ENCODE measurements around the gene EPSTI1.
"Not testable (repeated sequence)": the region's sequence is repeated elsewhere in the genome, so short reads cannot be mapped to it uniquely, and the experiment has no call there.

EPSTI1 gene

GRCh38 chr13:42867232-42867631 lies 124.8 kb downstream of the EPSTI1 start:
- Histone ChIP-seq H3K4me1 (ENCODE audit: insufficient read depth, low read length, severe bottlenecking) (no peaks in the 10 kb centered on the region), H3K79me2 (ENCODE audit: insufficient read depth, low read length) (no peaks in the 10 kb centered on the region), H3K9me2 (ENCODE audit: low read depth, low read length) (no peaks in the 10 kb centered on the region), H3K27ac (ENCODE audit: low read depth, low read length, poor library complexity, severe bottlenecking) (no peak overlapping the region), H3K36me3 (ENCODE audit: insufficient read depth, low read length) (no peaks in the 10 kb centered on the region), H3K9me3 (ENCODE audit: low read length) (no peaks in the 10 kb centered on the region), H2AFZ (ENCODE audit: low read length) (no peak overlapping the region), H3K4me3 (ENCODE audit: low read depth, low read length, poor library complexity, severe bottlenecking) (no peak overlapping the region), H4K20me1 (ENCODE audit: insufficient read depth, low read length) (no peaks in the 10 kb centered on the region), H3K9ac (ENCODE audit: low read length) (no peak overlapping the region), H3K27me3 (ENCODE audit: insufficient read depth, low read length) (no peaks in the 10 kb centered on the region), H3K4me2 (ENCODE audit: low read length) (no peak overlapping the region), H3F3A (ENCODE audit: insufficient read depth, low read length) (no peaks in the 10 kb centered on the region)
- TF ChIP-seq EZH2 (IDR thresholded peaks at IDR 0.05; ENCODE audit: borderline replicate concordance, low read length), result no peak
- no peak for TF ChIP-seq CTCF (IDR thresholded peaks at IDR 0.05; ENCODE audit: low read length)

GRCh38 chr13:42865768-42866102 lies 126.3 kb downstream of the EPSTI1 start:
- H3K9me2 ChIP-seq (ENCODE audit: low read depth, low read length), result no peaks in the 10 kb centered on the region
- H4K20me1 ChIP-seq (ENCODE audit: insufficient read depth, low read length), result no peaks in the 10 kb centered on the region
- H3K4me2 ChIP-seq (ENCODE audit: low read length), result no peak overlapping the region

GRCh38 chr13:42864952-42865767 lies 126.9 kb downstream of the EPSTI1 start:
- Histone ChIP-seq H3K9ac (ENCODE audit: low read length) (no peak overlapping the region), H3K27me3 (ENCODE audit: insufficient read depth, low read length) (no peaks in the 10 kb centered on the region), H4K20me1 (ENCODE audit: insufficient read depth, low read length) (no peaks in the 10 kb centered on the region), H3K9me2 (ENCODE audit: low read depth, low read length) (no peaks in the 10 kb centered on the region), H3K27ac (ENCODE audit: low read depth, low read length, poor library complexity, severe bottlenecking) (no peak overlapping the region), H3K9me3 (ENCODE audit: low read length) (no peaks in the 10 kb centered on the region), H3K4me1 (ENCODE audit: insufficient read depth, low read length, severe bottlenecking) (no peaks in the 10 kb centered on the region), H3K79me2 (ENCODE audit: insufficient read depth, low read length) (no peaks in the 10 kb centered on the region), H3K4me2 (ENCODE audit: low read length) (no peak overlapping the region), H3F3A (ENCODE audit: insufficient read depth, low read length) (no peaks in the 10 kb centered on the region), H3K36me3 (ENCODE audit: insufficient read depth, low read length) (no peaks in the 10 kb centered on the region), H2AFZ (ENCODE audit: low read length) (no peak overlapping the region), H3K4me3 (ENCODE audit: low read depth, low read length, poor library complexity, severe bottlenecking) (no peak overlapping the region)
- TF ChIP-seq CTCF (IDR thresholded peaks at IDR 0.05; ENCODE audit: low read length) (no peak), EZH2 (IDR thresholded peaks at IDR 0.05; ENCODE audit: borderline replicate concordance, low read length) (no peak)

More at GRCh38 chr13:42865768-42866102, 126.3 kb downstream of the EPSTI1 start:
- Histone ChIP-seq H3K4me3 (ENCODE audit: low read depth, low read length, poor library complexity, severe bottlenecking) (no peak overlapping the region), H3K36me3 (ENCODE audit: insufficient read depth, low read length) (no peaks in the 10 kb centered on the region), H2AFZ (ENCODE audit: low read length) (no peak overlapping the region), H3K4me1 (ENCODE audit: insufficient read depth, low read length, severe bottlenecking) (no peaks in the 10 kb centered on the region), H3K9ac (ENCODE audit: low read length) (no peak overlapping the region), H3F3A (ENCODE audit: insufficient read depth, low read length) (no peaks in the 10 kb centered on the region), H3K9me3 (ENCODE audit: low read length) (no peaks in the 10 kb centered on the region), H3K27me3 (ENCODE audit: insufficient read depth, low read length) (no peaks in the 10 kb centered on the region), H3K79me2 (ENCODE audit: insufficient read depth, low read length) (no peaks in the 10 kb centered on the region), H3K27ac (ENCODE audit: low read depth, low read length, poor library complexity, severe bottlenecking) (no peak overlapping the region)
- TF ChIP-seq CTCF (IDR thresholded peaks at IDR 0.05; ENCODE audit: low read length), result no peak
- no peak for TF ChIP-seq EZH2 (IDR thresholded peaks at IDR 0.05; ENCODE audit: borderline replicate concordance, low read length)

GRCh38 chr13:42862370-42862769 lies 129.7 kb downstream of the EPSTI1 start:
- H2AFZ ChIP-seq (ENCODE audit: low read length); H3K9me2 ChIP-seq (ENCODE audit: low read depth, low read length); H3K4me1 ChIP-seq (ENCODE audit: insufficient read depth, low read length, severe bottlenecking); H3K27me3 ChIP-seq (ENCODE audit: insufficient read depth, low read length); H3K9me3 ChIP-seq (ENCODE audit: low read length); H3K4me3 ChIP-seq (ENCODE audit: low read depth, low read length, poor library complexity, severe bottlenecking); H3K79me2 ChIP-seq (ENCODE audit: insufficient read depth, low read length); H3K4me2 ChIP-seq (ENCODE audit: low read length); H3K9ac ChIP-seq (ENCODE audit: low read length); H3K36me3 ChIP-seq (ENCODE audit: insufficient read depth, low read length); H4K20me1 ChIP-seq (ENCODE audit: insufficient read depth, low read length); H3K27ac ChIP-seq (ENCODE audit: low read depth, low read length, poor library complexity, severe bottlenecking); H3F3A ChIP-seq (ENCODE audit: insufficient read depth, low read length): not testable (repeated sequence)
